Activated CD8-positive, alpha-beta T cell treated with anti-CD3 and anti-CD28 coated beads, Interleukin-2, amount 10 ng/mL, durations not matched to agents 7 days and 5 days (primary cell): ENCODE data around the gene SLC50A1. TPM values are rescaled to one million over a fixed set of nuclear protein-coding genes. Genes with fewer than 3 reads are reported as not detected.

Experiments
- ATAC-seq: fragments of 150-1000 bp; cut with Tn5 transposase; one replicate; pipeline ENCODE4 v1.10.0; 2021; ENCODE audit warnings: moderate library complexity
- CTCF ChIA-PET: fragments of 350-600 bp; sonication (Branson Sonifier 250); formaldehyde crosslinking; loops from one replicate; lab custom pipeline; 2021; ENCODE audit warnings: antibody characterized with exemption; lab: Charles Lee
- POLR2A ChIA-PET: fragments of 350-600 bp; sonication (Branson Sonifier 250); formaldehyde crosslinking; loops from one replicate; lab custom pipeline; 2021; ENCODE audit warnings: antibody characterized with exemption; lab: Charles Lee
- DNase-seq: peaks from one replicate; pipeline ENCODE4 v3.0.0-alpha.2; 2020
- H3K27ac Mint-ChIP-seq: one replicate; pipeline ENCODE4 v1.8.0; 2021; ENCODE audit warnings: mild to moderate bottlenecking, mixed read lengths
- H3K27me3 Mint-ChIP-seq: one replicate; pipeline ENCODE4 v1.8.0; 2021; ENCODE audit warnings: low read depth, mixed read lengths
- H3K36me3 Mint-ChIP-seq: one replicate; pipeline ENCODE4 v1.8.0; 2021; ENCODE audit warnings: low read depth, mixed read lengths
- H3K4me1 Mint-ChIP-seq: one replicate; pipeline ENCODE4 v1.8.0; 2021; ENCODE audit warnings: low read depth, mixed read lengths
- H3K4me3 Mint-ChIP-seq: one replicate; pipeline ENCODE4 v1.8.0; 2021; ENCODE audit warnings: mild to moderate bottlenecking, mixed read lengths
- H3K9me3 Mint-ChIP-seq: one replicate; pipeline ENCODE4 v1.8.0; 2022; ENCODE audit warnings: mixed read lengths; ENCODE audit not compliant: insufficient read depth
- total RNA-seq, 2 experiments: library from RNA; stranded (reverse); gene quantifications; one replicate each; pipeline ENCODE4 v1.2.3, GENCODE V29; 2021

SLC50A1 gene
- total RNA-seq, 2 experiments from 2014 or later, result 37.5 to 38.9 TPM

DNA sequence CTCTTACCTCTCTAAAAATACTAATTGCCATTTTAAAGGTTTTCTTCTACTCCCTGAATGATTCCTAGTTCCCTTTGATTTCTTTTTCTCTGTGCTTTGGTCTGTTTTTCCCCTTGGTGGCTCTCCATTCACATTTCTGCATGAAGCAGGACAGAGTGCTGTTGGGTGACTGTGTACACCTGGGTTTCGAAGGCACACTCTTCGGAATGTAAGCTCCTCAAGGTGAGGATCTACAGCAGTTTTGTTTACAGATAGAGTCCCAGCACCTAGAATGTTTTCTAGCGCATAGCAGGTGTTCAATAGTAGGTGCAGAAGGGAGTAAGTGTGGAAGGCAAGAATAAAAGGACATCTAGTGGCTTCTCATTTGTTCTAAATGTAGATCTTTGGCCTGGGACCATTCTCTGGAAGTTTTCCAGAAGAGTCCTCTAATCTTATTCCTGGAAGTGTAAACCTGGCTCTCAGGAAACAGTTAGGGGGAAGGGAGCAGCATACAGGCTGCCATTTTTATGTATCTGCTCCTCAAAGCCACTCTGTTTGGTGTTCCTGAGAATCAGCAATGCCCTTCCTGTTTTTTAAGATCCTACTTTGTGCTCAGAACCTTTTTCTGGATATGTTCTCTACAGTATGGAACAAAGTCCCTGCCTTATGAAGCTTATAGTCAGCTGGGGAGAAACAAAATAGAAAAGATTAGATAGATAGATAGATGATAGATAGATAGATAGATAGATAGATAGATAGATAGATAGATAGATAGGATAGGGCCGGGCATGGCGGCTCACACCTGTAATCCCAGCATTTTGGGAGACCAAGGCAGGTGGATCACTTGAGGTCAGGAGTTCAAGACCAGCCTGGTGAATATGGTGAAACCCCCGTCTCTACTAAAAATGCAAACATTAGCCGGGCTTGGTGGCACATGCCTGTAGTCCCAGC, 30.8 kb upstream of the SLC50A1 start:
- no peaks in the 10 kb centered on the region for H3K9me3 Mint-ChIP-seq
- ATAC-seq, result no peak
- POLR2A ChIA-PET, result no interaction called here

DNA sequence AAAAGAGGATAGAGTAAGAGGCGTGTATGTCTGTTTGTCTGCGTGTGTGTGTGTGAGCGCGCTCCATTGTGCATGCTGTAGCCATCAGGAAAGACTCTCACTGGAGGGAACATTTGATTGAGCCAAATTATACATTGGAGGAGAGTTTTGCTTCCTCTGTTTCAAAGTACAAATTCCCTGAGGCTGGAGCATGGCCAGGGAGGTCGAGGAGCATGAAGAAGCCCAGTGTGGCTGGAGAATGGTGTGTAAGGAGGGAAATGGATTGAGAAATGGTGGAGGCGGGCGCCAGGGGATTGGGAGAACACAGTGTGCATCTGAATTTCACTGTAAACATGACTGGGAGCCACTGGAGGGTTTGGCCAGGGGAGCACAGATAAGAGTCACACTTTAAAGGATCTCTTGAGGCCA, 30.0 kb upstream of the SLC50A1 start:
- DNase-seq (no peak), ATAC-seq (no peak)
- Mint-ChIP-seq H3K4me1 (no peaks in the 10 kb centered on the region), H3K36me3 (no peaks in the 10 kb centered on the region), H3K27ac (no peak overlapping the region), H3K27me3 (peaks cover 3% of the 10 kb centered on the region), H3K4me3 (no peak overlapping the region), H3K9me3 (no peaks in the 10 kb centered on the region)
- ChIA-PET CTCF (no interaction called here), POLR2A (no interaction called here)

More for the DNA sequence above, 30.8 kb upstream of the SLC50A1 start:
- no peak for DNase-seq
- Mint-ChIP-seq H3K27me3 (peaks cover 3% of the 10 kb centered on the region), H3K4me3 (no peak overlapping the region), H3K4me1 (no peaks in the 10 kb centered on the region), H3K27ac (no peak overlapping the region), H3K36me3 (no peaks in the 10 kb centered on the region)
- CTCF ChIA-PET, result interaction anchor here (2.9 kb wide), 1 partner anchor 14 kb away, joined by 7 read pairs; no protein-coding TSS in a partner anchor

DNA sequence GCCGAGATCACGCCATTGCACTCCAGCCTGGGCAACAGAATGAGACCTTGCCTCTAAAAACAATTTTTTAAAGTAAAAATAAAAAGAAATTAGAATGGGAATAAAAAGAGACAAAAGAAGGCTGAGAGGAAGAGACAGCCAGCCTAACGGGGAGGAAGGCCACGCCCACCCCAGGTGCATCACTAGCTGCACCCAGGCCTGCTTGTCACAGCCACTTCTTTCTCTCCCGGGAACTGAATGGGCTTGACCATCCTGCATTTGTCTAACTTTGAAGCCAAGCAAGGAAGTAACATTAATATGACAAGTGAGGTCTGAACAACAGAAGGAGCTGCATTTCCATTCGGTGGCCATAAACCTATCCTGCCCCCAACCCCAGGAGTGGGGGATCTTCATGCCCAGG, 28.8 kb upstream of the SLC50A1 start:
- DNase-seq, result no peak
- peaks cover 3% of the 10 kb centered on the region for H3K27me3 Mint-ChIP-seq
- no peaks in the 10 kb centered on the region for H3K9me3 Mint-ChIP-seq
- POLR2A ChIA-PET, result interaction anchor here (1.2 kb wide), 1 partner anchor 22 kb away, joined by 3 read pairs; no protein-coding TSS in a partner anchor
- no peaks in the 10 kb centered on the region for H3K4me1 Mint-ChIP-seq
- CTCF ChIA-PET, result interaction anchor here (0.7 to 3.6 kb wide), 2 partner anchors 15 to 66 kb away, joined by 3 to 19 read pairs; partner anchors contain the start of gene KRTCAP2
- ATAC-seq, result no peak
- H3K36me3 Mint-ChIP-seq, result no peaks in the 10 kb centered on the region
- H3K4me3 Mint-ChIP-seq, result no peak overlapping the region
- no peak overlapping the region for H3K27ac Mint-ChIP-seq

DNA sequence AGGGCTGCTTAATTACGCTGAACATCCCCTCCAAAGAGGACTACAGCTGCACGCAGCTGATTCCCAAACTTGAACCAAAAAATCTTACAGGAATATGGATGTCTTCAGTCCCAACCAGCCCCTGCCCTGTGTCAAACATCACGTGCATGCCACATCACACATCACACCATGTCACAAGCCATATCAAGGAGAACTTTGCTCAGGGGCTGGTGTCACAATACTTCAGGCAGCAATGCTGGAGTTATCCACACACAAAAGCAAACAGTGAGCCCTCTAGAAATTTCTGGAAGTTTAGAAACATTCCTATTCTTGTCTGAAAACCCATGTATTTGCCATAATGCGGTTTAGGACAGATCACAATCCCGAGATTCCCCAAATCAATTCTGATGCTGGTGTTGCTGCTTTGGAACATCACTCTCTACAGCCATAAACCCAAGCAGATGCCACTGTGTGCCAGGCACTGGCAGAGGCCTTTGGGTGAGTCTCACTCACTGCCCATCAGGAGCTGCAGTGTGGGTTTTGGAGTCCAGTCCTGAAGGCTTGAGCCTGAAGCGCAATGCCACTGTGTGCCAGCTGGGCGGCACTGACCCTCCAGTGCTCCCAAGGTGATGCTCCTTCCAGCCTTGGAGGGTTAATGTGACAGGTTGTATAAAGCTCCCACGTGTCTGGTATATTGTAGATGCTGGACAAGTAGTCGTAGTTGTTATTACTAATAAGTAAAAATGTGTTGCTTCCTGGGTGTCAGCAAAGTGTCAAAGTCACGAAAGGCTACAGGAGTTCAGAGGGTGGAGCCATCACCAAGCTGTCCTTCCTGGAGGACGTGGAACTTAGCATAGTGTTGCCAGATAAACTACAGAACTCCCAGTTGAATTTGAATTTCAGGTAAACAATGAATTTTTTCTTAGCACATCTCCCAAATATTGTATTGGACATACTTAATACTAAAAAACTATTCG, 28.1 kb upstream of the SLC50A1 start:
- Mint-ChIP-seq H3K27me3 (peaks cover 3% of the 10 kb centered on the region), H3K4me1 (no peaks in the 10 kb centered on the region), H3K27ac (no peak overlapping the region), H3K9me3 (no peaks in the 10 kb centered on the region), H3K4me3 (no peak overlapping the region), H3K36me3 (no peaks in the 10 kb centered on the region)
- CTCF ChIA-PET, result interaction anchor here (0.7 to 3.6 kb wide), 3 partner anchors 16 to 65 kb away, joined by 3 to 19 read pairs (median 5); partner anchors contain the start of gene KRTCAP2
- ATAC-seq, result no peak
- POLR2A ChIA-PET, result interaction anchor here (1.2 kb wide), 1 partner anchor 21 kb away, joined by 3 read pairs; no protein-coding TSS in a partner anchor
- no peak for DNase-seq

DNA sequence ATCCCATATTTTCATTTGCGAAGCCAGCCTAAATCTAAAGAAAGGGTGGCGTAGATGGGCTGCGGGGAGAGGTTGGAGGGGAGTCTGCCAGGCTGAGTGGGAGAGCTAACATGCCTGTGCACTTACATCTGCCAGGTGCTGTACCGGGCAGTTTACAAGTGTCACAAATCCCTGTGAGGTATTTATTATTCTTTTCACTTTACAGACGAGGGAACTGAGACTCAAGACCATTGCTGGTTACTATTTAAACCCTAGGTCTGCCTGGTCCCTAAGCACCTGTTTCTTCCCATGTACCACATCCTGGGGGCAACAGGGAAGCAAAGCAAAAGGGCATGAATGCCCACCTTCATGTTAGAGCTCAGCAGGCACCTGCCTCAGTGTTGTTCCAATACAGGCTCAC, 27.4 kb upstream of the SLC50A1 start:
- Mint-ChIP-seq H3K4me3 (no peak overlapping the region), H3K36me3 (no peaks in the 10 kb centered on the region), H3K4me1 (no peaks in the 10 kb centered on the region), H3K27me3 (peaks cover 3% of the 10 kb centered on the region), H3K9me3 (no peaks in the 10 kb centered on the region), H3K27ac (no peak overlapping the region)
- DNase-seq (no peak), ATAC-seq (no peak)
- ChIA-PET CTCF (interaction anchor here (1.2 to 3.6 kb wide), 3 partner anchors 16 to 64 kb away, joined by 3 to 19 read pairs (median 5); partner anchors contain the start of gene KRTCAP2), POLR2A (interaction anchor here (1.2 kb wide), 1 partner anchor 20 kb away, joined by 3 read pairs; no protein-coding TSS in a partner anchor)

DNA sequence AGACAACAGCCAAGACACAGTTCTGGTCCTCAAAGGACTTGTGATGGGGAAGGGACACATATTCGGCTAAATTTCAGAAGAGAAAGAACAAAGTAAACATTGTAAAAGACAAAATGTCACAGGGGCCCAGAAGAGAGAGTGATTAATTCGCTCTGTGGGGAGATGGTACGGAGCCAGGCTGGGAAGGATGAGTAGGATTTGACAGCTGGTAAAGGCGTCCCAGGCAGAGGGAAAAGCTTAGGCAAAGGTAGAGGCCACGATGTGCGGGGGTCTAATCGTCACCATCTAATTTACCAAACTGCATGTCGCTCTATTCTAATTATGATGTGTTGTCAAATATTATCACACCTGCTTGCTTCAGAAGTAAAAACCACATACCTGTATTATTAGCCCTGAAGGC, 25.3 kb upstream of the SLC50A1 start:
- peaks cover 5% of the 10 kb centered on the region for H3K27me3 Mint-ChIP-seq
- ChIA-PET POLR2A (no interaction called here), CTCF (interaction anchor here (0.6 kb wide), 1 partner anchor 19 kb away, joined by 3 read pairs; no protein-coding TSS in a partner anchor)
- H3K4me3 Mint-ChIP-seq, result no peak overlapping the region
- no peak for ATAC-seq
- no peak for DNase-seq
- H3K27ac Mint-ChIP-seq, result no peak overlapping the region
- no peaks in the 10 kb centered on the region for H3K4me1 Mint-ChIP-seq
- no peaks in the 10 kb centered on the region for H3K9me3 Mint-ChIP-seq
- H3K36me3 Mint-ChIP-seq, result no peaks in the 10 kb centered on the region

DNA sequence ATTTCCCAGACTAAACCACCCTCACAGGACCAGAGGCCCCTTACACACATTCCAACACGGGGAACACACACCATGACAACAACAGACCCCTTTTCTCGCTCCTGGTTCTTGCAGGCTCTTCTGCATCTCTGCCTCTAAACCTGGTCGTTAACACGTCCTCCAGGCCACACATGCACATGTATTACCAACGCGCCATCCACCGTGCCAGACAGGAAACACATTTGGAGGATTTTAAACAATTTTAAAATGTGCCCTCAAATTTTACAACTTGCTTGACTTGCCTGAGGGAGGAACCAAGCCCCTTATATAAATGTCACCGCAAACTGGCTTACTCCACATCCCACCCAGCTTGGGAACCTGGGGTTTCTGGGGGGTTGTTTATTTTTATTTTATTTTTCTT, 24.8 kb upstream of the SLC50A1 start:
- POLR2A ChIA-PET, result no interaction called here
- H3K36me3 Mint-ChIP-seq, result no peaks in the 10 kb centered on the region
- peaks cover 2% of the 10 kb centered on the region for H3K27me3 Mint-ChIP-seq
- ATAC-seq, result no peak
- H3K4me3 Mint-ChIP-seq, result no peak overlapping the region
- no peak overlapping the region for H3K27ac Mint-ChIP-seq
- no peak for DNase-seq
- no peaks in the 10 kb centered on the region for H3K9me3 Mint-ChIP-seq
- no peaks in the 10 kb centered on the region for H3K4me1 Mint-ChIP-seq
- CTCF ChIA-PET, result interaction anchor here (0.6 kb wide), 1 partner anchor 19 kb away, joined by 3 read pairs; no protein-coding TSS in a partner anchor

DNA sequence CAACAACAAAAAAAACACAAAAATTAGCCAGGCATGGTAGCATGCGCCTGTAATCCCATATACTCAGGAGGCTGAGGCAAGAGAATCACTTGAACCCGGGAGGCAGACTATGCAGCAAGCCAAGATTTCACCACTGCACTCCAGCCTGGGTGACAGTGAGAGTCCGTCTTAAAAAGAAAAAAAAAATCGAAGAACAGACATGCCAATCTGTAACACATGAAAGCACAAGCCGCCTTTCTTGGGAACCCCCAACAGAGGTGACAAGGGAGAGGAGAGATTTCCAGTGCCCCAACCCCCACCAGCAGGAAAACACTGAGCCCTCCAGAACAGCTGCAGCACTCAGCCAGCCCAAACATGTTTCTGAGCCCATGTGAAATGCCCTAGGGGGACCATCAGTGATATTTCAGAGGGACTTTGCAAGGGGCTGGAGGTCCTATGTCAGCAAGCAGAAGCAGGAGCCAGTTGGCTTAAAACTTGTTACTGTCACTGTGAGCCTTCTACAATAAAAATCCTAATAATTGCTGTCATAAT, 22.1 kb upstream of the SLC50A1 start:
- Mint-ChIP-seq H3K27me3 (peaks cover 9% of the 10 kb centered on the region), H3K4me3 (no peak overlapping the region), H3K4me1 (no peaks in the 10 kb centered on the region), H3K36me3 (no peaks in the 10 kb centered on the region), H3K9me3 (no peaks in the 10 kb centered on the region), H3K27ac (no peak overlapping the region)
- no peak for DNase-seq
- POLR2A ChIA-PET, result no interaction called here
- no peak for ATAC-seq
- CTCF ChIA-PET, result no interaction called here

DNA sequence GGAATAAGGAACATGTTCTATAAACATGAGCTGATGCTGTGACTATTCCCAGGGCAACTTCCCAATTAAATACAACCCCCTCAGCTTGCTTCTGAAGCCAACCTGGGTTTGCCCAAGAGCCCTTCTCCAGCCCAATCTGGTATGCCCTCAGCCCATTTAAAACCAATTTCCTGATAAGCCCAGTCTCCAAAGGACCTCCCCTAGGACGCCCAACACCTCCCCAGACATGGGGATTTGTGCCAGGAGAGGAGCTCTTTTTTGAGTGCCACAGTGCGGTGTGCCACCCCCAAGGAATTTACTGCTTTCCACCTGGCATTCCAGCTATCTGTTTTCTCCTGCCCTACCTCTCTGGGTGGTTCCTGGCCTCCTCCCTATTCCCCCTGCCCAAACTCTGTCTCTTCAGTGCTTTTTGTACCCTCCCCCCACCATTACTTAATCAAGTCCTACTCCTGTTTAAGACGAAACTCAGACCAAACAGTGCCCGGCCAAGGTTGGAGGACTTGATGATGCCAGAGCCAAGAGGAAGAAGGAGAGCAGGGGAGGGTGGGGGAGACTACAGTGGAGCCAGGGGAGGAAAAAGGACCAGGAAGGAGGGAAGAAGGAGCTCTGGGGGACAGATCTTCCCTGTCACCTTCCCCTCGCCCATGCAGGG, 19.4 kb upstream of the SLC50A1 start:
- Mint-ChIP-seq H3K4me1 (no peaks in the 10 kb centered on the region), H3K4me3 (no peak overlapping the region), H3K27ac (no peak overlapping the region), H3K9me3 (no peaks in the 10 kb centered on the region), H3K36me3 (no peaks in the 10 kb centered on the region), H3K27me3 (peaks cover 19% of the 10 kb centered on the region)
- DNase-seq (no peak), ATAC-seq (no peak)
- ChIA-PET CTCF (interaction anchor here (0.7 to 2.2 kb wide), 5 partner anchors 12 to 57 kb away, joined by 3 to 10 read pairs (median 3); partner anchors contain the start of gene KRTCAP2), POLR2A (interaction anchor here (0.6 kb wide), 1 partner anchor 20 kb away, joined by 3 read pairs; no protein-coding TSS in a partner anchor)

DNA sequence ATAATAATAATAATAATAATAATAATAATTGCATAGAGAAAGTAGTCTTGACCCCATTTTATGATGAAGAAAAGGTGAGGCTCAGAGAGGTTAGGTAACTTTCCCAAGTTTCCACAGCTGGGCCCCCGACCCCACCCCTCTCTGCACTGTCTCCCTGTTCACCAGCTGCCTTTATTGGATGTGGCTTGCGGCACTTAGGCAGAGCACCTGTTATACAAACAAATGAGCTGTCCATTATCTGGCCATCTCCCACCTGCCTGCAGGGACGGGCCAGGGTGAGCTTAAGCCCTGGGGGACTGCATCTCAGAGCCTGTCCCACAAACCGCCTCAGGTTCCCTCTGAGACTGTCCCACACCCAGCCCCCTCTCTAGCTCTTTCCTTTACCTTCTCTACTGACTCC, 18.0 kb upstream of the SLC50A1 start:
- H3K9me3 Mint-ChIP-seq, result no peaks in the 10 kb centered on the region
- H3K27me3 Mint-ChIP-seq, result peaks cover 24% of the 10 kb centered on the region
- no peak for ATAC-seq
- H3K36me3 Mint-ChIP-seq, result no peaks in the 10 kb centered on the region
- no peak for DNase-seq
- H3K4me1 Mint-ChIP-seq, result no peaks in the 10 kb centered on the region
- ChIA-PET POLR2A (no interaction called here), CTCF (interaction anchor here (1.0 to 2.2 kb wide), 3 partner anchors 26 to 60 kb away, joined by 3 to 10 read pairs (median 4); no protein-coding TSS in a partner anchor)
- H3K4me3 Mint-ChIP-seq, result no peak overlapping the region
- H3K27ac Mint-ChIP-seq, result no peak overlapping the region
